Medulla oblongata (tissue), 1 donor: ENCODE measurements around the gene FKBP15.
"Not testable (repeated sequence)": the region's sequence is repeated elsewhere in the genome, so short reads cannot be mapped to it uniquely, and the experiment has no call there.

Source experiments
- DNase-seq: peaks from one replicate; pipeline ENCODE4 v3.0.0-alpha.2; 2015; ENCODE audit errors: extremely low spot score

The FKBP15 gene

DNA sequence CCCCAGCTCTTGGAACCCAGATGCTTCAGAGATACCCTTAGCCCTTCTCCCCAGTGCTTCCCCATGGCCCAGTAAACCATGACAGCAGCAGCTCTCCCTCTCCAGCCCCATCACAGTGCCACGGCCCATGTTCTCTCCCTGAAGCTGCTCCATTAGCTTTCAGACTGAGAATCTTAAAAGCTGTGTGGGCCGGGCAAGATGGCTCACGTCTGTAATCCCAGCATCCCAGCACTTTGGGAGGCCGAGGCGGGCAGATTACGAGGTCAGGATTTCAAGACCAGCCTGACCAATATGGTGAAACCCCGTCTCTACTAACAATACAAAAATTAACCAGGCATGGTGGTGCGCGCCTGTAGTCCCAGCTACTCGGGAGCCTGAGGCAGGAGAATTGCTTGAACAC lies 71.5 kb downstream of the FKBP15 start:
- not testable (repeated sequence) for DNase-seq

DNA sequence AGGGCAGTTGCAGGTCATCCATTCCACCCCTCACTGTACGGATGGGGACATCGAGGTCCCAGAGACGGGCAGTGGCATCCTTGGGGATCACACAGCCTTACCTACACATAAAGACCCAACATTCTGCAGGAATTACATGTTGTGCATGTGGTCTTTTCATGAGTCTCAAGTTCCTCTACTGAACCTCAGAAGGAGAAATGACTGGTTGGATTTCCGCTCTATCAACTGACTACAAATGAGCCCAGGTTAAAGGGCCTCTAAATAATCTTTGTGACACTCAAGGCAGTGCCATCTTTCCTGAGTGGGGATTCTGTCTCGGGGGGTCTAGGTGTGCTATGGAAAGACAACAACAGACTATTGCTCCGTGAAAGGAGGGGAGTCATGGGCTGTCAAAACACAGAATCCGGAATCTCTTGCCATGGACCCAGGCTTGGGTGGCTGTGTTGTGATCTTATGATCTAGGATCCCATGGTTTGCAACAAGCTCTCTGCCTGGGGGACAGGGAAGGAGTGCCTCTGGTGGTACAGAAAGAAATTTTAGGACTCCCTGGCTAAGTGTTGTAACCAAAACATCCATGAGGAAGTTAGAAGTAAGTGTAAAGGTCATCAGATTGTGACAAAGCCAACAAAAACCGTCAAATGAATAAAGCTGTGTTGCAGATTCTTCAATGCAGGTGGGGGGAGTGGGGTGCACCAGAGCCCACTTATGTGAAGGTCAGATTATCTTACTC lies 72.1 kb downstream of the FKBP15 start:
- DNase-seq = no peak

DNA sequence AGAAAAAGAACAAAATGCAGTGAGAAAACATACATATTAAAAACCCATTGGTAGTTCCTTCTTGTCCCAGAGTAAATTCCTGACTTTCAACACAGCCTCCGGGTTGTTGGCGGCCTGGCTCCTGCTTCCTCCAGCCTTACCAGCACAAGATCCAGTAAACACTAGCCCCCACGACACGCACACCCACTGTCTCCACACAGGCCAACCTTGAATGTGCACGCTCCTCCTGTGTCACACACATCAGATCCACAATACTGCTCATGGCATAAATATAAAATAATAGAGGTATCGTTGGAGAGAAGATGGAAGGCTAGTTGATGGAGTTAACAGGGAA lies 72.7 kb downstream of the FKBP15 start:
- no peak for DNase-seq

DNA sequence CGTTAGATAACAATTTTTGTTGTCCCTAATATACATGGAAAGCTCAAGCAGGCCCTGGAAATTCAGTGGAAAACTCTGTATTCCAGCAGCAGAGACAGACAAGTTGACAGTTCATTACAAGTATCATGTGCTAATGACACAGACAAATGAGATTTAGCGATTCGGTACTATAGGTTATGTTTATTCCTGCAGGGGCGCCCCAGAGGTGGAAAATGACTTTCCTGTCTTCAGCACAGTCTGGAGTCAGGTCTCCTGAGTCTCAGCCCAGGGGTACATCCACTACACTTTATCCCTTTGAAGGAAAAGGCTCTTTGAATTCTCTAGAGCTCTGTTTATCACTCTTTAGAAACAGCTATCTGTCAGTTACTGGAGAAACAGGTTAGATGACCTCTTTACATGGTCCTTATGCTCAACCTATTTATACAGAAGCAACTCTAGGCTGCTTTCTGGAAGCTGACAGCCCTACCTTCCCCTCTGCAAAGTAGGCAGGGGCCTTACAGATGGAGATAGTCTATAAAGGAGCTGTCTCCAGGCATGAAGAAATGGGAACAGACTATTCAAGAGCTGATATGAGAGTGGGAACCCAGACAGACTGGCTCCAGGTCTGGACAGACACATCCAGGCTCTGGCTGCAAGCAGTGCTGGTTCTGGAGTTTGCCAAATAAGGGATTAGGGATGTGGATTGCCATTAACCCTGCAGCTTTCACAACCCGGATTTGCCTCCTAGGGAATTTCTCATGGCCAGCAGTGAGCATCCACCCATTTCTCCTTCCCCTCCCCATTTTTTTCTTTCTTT lies 77.4 kb downstream of the FKBP15 start:
- no peak for DNase-seq

DNA sequence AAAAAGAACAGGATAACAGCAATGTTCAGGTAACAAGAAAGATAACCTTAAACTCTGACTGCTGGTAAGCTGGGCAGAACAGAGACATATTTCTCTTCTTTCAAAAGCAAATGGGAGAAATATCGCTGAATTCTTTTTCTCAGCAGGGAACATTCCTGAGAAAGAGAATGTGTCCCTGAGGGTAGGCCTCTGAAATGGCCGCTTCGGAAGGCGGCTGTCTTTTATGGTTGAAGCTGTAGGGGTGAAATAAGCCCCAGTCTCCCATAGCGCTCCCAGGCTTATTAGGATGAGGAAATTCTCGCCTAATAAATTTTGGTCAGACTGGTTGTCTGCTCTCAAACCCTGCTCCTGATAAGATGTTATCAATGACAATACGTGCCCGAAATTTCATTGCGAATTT lies 80.2 kb downstream of the FKBP15 start:
- not testable (repeated sequence) for DNase-seq

- peak; percentile 54 for DNase-seq
Measured at GRCh38 chr9:113139953-113140352, 81.1 kb downstream of the FKBP15 start.

GRCh38 chr9:113139225-113139829 lies 81.8 kb downstream of the FKBP15 start:
- peak; percentile 97 for DNase-seq

GRCh38 chr9:113138760-113139159 lies 82.3 kb downstream of the FKBP15 start:
- no peak for DNase-seq

- no peak for DNase-seq
Measured at GRCh38 chr9:113137196-113138168, 83.6 kb downstream of the FKBP15 start.

GRCh38 chr9:113131689-113132151 lies 89.4 kb downstream of the FKBP15 start:
- peak; percentile 59 for DNase-seq

GRCh38 chr9:113129884-113130283 lies 91.2 kb downstream of the FKBP15 start:
- no peak for DNase-seq

DNA sequence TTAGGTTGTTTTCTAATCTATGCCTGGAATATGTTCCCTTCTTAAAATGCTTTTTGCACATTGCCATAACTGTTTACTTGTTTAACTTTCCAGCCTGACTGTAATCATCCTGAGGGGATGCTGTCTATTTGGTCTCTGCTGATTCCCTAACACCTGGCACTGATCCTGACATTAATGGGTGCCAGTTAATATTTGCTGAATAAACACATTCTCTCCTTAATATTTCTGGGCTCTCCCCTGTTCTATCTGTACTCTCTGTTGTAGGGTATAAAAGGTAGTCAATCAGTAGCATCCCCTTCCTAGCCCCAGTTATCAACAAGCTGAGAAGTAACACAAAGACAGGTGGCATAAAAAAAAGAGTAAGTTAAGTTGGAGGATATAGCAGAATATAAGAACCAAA lies 91.6 kb downstream of the FKBP15 start:
- no peak for DNase-seq

DNA sequence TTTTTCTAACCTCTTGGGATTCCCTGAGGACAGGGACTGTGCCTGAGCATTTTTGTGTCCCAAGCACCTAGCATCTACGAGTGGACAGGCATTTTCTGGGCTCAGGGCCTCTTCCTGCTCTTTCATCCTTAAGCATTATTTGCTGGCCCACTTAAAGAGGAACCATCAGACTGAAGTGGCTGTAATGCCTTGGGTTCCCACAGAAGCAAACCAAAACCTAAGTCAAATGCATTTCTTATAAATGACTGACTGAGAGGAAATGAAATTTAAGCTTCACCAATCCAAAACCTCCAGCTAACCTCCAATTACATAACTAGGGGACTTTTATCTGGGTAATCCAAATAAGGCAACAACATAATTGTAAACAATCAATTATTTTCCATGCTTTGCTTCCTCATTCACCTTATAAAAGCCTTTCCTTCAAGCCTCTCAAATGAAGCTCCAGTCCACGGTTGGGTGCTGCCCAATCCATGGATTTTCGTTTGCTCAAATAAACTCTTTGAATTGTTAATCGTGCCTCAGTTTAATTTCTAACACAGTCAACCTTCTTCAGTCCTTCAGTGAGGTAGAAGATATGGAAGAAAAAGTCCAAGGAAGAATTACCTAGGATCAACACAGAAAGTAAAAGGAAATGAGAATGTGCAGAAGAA lies 95.6 kb downstream of the FKBP15 start:
- DNase-seq = peak; percentile 7

DNA sequence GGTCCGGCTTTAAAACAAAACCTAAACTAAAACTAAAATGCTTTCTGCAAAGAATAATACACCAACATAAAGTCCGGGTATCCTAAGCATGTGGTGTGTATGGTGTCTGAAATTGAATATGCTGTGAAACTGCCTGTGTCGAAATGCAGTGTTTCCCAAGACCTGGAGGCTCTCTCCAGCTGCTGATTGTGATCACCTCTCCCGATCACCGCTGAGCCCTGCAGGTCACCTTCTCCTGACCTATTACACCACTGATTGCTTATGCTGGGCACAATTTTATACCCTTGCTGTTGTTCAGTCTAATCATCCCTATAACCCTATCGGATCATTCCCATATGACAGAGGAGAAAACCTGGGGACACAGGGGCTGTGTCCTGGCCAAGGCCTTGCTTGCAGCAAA lies 102.2 kb downstream of the FKBP15 start:
- DNase-seq = not testable (repeated sequence)
